ENCODE measurements around the gene KCNMB1.

DNA sequence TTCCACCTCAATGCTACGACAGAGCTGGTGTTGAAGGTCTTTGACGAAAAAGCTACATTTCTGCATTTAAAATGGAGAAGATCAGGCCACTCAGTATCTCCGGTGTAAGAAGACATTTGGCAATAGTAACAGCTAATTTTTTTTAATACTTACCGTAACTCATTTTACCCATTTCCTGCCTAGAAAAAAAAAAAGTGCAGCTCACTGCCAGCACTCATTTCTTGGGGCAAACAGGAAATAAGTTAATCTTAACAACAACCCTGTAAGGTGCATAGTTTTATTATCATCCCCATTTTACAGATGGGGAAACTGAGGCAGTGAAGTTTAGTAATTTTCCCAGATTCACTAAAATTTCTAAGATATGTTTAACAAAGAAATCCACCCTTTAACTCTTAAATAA lies 27.4 kb upstream of the KCNMB1 start:
- TF ChIP-seq, protein P1, sequence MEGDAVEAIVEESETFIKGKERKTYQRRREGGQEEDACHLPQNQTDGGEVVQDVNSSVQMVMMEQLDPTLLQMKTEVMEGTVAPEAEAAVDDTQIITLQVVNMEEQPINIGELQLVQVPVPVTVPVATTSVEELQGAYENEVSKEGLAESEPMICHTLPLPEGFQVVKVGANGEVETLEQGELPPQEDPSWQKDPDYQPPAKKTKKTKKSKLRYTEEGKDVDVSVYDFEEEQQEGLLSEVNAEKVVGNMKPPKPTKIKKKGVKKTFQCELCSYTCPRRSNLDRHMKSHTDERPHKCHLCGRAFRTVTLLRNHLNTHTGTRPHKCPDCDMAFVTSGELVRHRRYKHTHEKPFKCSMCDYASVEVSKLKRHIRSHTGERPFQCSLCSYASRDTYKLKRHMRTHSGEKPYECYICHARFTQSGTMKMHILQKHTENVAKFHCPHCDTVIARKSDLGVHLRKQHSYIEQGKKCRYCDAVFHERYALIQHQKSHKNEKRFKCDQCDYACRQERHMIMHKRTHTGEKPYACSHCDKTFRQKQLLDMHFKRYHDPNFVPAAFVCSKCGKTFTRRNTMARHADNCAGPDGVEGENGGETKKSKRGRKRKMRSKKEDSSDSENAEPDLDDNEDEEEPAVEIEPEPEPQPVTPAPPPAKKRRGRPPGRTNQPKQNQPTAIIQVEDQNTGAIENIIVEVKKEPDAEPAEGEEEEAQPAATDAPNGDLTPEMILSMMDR (IDR thresholded peaks at IDR 0.05; ENCODE audit: insufficient read depth, low read length, poor library complexity, severe bottlenecking), result no peak
- TF ChIP-seq EZH2phosphoT487 (conservative IDR thresholded peaks at IDR 0.05; ENCODE audit: low read length), result no peak

All from SU-DHL-6 (cell line).